DMS53 (cell line): ENCODE measurements around the gene PAX7.
"Not testable (repeated sequence)": the region's sequence is repeated elsewhere in the genome, so short reads cannot be mapped to it uniquely, and the experiment has no call there.

Experiments used
- DNase-seq: peaks from one replicate; lab custom pipeline; 2025; lab: John Stamatoyannopoulos, UW

The PAX7 gene

GRCh38 chr1:18630511-18631495, at the start of gene PAX7:
TSS of gene PAX7 (plus strand) at chr1:18630846. CDS start at chr1:18631604, 758 bp downstream.
- peak; percentile 18 for DNase-seq

- DNase-seq: peak; percentile 46
Observed at GRCh38 chr1:18581420-18581880, 49.2 kb upstream of the PAX7 start.

GRCh38 chr1:18582890-18583289, 47.8 kb upstream of the PAX7 start:
- DNase-seq: no peak

GRCh38 chr1:18583326-18583941, 47.2 kb upstream of the PAX7 start:
- DNase-seq: no peak

- not testable (repeated sequence) for DNase-seq
Observed at GRCh38 chr1:18586016-18586415, 44.6 kb upstream of the PAX7 start.

GRCh38 chr1:18588093-18588492, 42.6 kb upstream of the PAX7 start:
- no peak for DNase-seq

GRCh38 chr1:18592368-18592767, 38.3 kb upstream of the PAX7 start:
- no peak for DNase-seq

- DNase-seq: peak; percentile 57
Observed at GRCh38 chr1:18597160-18598042, 33.2 kb upstream of the PAX7 start.

- no peak for DNase-seq
Observed at GRCh38 chr1:18599086-18599485, 31.6 kb upstream of the PAX7 start.

- no peak for DNase-seq
Observed at GRCh38 chr1:18599704-18600103, 30.9 kb upstream of the PAX7 start.

GRCh38 chr1:18602533-18603211, 28.0 kb upstream of the PAX7 start:
- DNase-seq: peak; percentile 50

GRCh38 chr1:18603212-18603852, 27.3 kb upstream of the PAX7 start:
- DNase-seq: no peak

GRCh38 chr1:18606443-18607288, 24.0 kb upstream of the PAX7 start:
- DNase-seq: no peak

GRCh38 chr1:18607289-18607760, 23.3 kb upstream of the PAX7 start:
- no peak for DNase-seq

- DNase-seq: peak; percentile 14
Observed at GRCh38 chr1:18608534-18608933, 22.1 kb upstream of the PAX7 start.

GRCh38 chr1:18611311-18611710, 19.3 kb upstream of the PAX7 start:
- DNase-seq: no peak

GRCh38 chr1:18612073-18612472, 18.6 kb upstream of the PAX7 start:
- DNase-seq: no peak

- DNase-seq: no peak
Observed at GRCh38 chr1:18614069-18614735, 16.4 kb upstream of the PAX7 start.
